Right lobe of liver (tissue), 6 donors: ENCODE data around the gene EIF4G3. TPM values are rescaled to one million over a fixed set of nuclear protein-coding genes. Genes with fewer than 3 reads are reported as not detected.

Source experiments
- ATAC-seq, 4 donors: fragments of 200-7000 bp; cut with Tn5 transposase; one replicate each; pipeline ENCODE4 v1.9.1; 2020; ENCODE audit warnings: mild to moderate bottlenecking in 4 of 4, moderate library complexity in 4 of 4
- DNase-seq, 3 donors: peaks; one replicate each; pipeline ENCODE4 v3.0.0-alpha.2; 2020
- H3K27ac ChIP-seq, 3 donors: fragments of 200-600 bp; one replicate each; pipeline ENCODE4 v1.8.0; 2022
- H3K27me3 ChIP-seq, 2 donors: fragments of 200-600 bp; one replicate each; pipeline ENCODE4 v1.8.0; 2022
- H3K36me3 ChIP-seq, 4 donors: fragments of 200-600 bp; sonication (generic) in 1 of 4; one replicate each; pipeline versions ENCODE4 v1.5.1 to v1.8.0; 2017 to 2022; ENCODE audit warnings: control low read depth in 1 of 4
- H3K4me1 ChIP-seq, 4 donors: fragments of 200-600 bp; sonication (generic) in 1 of 4; one replicate each; pipeline versions ENCODE4 v1.5.1 to v1.8.0; 2017 to 2022; ENCODE audit warnings: control low read depth in 1 of 4
- H3K4me3 ChIP-seq, 3 donors: fragments of 200-600 bp; one replicate each; pipeline ENCODE4 v1.8.0; 2022
- H3K9me3 ChIP-seq, 4 donors: fragments of 200-600 bp; sonication (generic) in 1 of 4; one replicate each; pipeline versions ENCODE4 v1.5.1 to v1.8.0; 2017 to 2022; ENCODE audit warnings: control low read depth in 1 of 4
- CTCF ChIP-seq, 4 donors: fragments of 200-600 bp in 3 of 4; fragments of 450-650 bp in 1 of 4; IDR thresholded peaks; one replicate each; pipeline versions ENCODE4 v1.5.1 to v1.8.0; 2016 to 2022; ENCODE audit warnings: antibody characterized with exemption in 4 of 4, mild to moderate bottlenecking in 2 of 4
- POLR2A ChIP-seq: fragments of 450-650 bp; IDR thresholded peaks from one replicate; pipeline ENCODE4 v1.6.1; 2017; ENCODE audit warnings: antibody characterized with exemption, mild to moderate bottlenecking
- WGBS: methylation state at CpG from one replicate; pipeline ENCODE4 v1.1.6; 2018; ENCODE audit warnings: low coverage, low lambda C conversion rate; ENCODE audit not compliant: insufficient coverage; ENCODE audit errors: missing lambda C conversion rate; 5-methylcytosine and 5-hydroxymethylcytosine counted together
- intact Hi-C, 2 donors: fragments of 100-400 bp; cut with DNase I; formaldehyde crosslinking; loops; one replicate each; pipeline versions ENCODE4 v1.11.2 to v1.14.1; 2022
- total RNA-seq, 6 experiments: library from RNA; depleted of rRNA in 2 of 6; stranded (reverse); fragments of >200 nt in 2 of 6; fragmentation: NEBNext Ultra II Directional in 3 of 6; extraction: Animal tissue kit (Norgen Biotek cat#: 25700) in 3 of 6; gene quantifications; one replicate each; pipeline versions ENCODE4 v1.1.0 to v1.2.4, GENCODE V29; 2016 to 2023
- donor health status: DM: no; HTN: yes; CAD: no.
- donor health status: DM: no; HTN: no; CAD: no.
- donor health status: DM: no; HTN: no; CAD: no.
- donor health status: DM: no; HTN: yes; CAD: no.
- donor health status: DM: no; HTN: yes; CAD: no.

EIF4G3 gene
- total RNA-seq, 6 experiments from 2014 or later = 14.4 to 29.9 (median 23.5) TPM

GRCh38 chr1:21106709-21107108 lies 70.0 kb downstream of the EIF4G3 start:
- Histone ChIP-seq H3K27ac (no peak overlapping the region), H3K27me3 (no peaks in the 10 kb centered on the region), H3K4me1 (peaks cover 0 to 2% (median 0%) of the 10 kb centered on the region in 4 donors), H3K36me3 (no peaks in the 10 kb centered on the region), H3K9me3 (no peaks in the 10 kb centered on the region), H3K4me3 (no peak overlapping the region)
- TF ChIP-seq CTCF (IDR thresholded peaks at IDR 0.05) (no peak), POLR2A (no peak)
- 74% methylated on average over 2 of the region's 2 CpGs for WGBS
- DNase-seq = no peak
- intact Hi-C loops = no loop called here
- ATAC-seq = no peak

GRCh38 chr1:21106238-21106637 lies 70.5 kb downstream of the EIF4G3 start:
- intact Hi-C loops = no loop called here
- H3K27me3 ChIP-seq = no peaks in the 10 kb centered on the region
- no peak overlapping the region for H3K4me3 ChIP-seq
- H3K27ac ChIP-seq = no peak overlapping the region
- ATAC-seq (no peak), DNase-seq (no peak)
- no peaks in the 10 kb centered on the region for H3K4me1 ChIP-seq
- TF ChIP-seq CTCF (IDR thresholded peaks at IDR 0.05) = no peak
- no peak for TF ChIP-seq POLR2A
- no peaks in the 10 kb centered on the region for H3K9me3 ChIP-seq
- no peaks in the 10 kb centered on the region for H3K36me3 ChIP-seq
- 86% methylated on average over 2 of the region's 2 CpGs for WGBS

- TF ChIP-seq POLR2A (no peak), CTCF (IDR thresholded peaks at IDR 0.05) (no peak)
- Histone ChIP-seq H3K4me3 (no peak overlapping the region), H3K27ac (no peak overlapping the region), H3K9me3 (no peaks in the 10 kb centered on the region), H3K36me3 (no peaks in the 10 kb centered on the region), H3K4me1 (no peaks in the 10 kb centered on the region), H3K27me3 (no peaks in the 10 kb centered on the region)
- 82% methylated on average over 3 of the region's 4 CpGs for WGBS
- ATAC-seq (no peak), DNase-seq (no peak)
- intact Hi-C loops = no loop called here
These were observed 70.9 kb downstream of the EIF4G3 start for GRCh38 chr1:21105807-21106206.

GRCh38 chr1:21104683-21105082 lies 72.0 kb downstream of the EIF4G3 start:
- H3K27ac ChIP-seq = no peak overlapping the region
- TF ChIP-seq POLR2A (no peak), CTCF (IDR thresholded peaks at IDR 0.05) (no peak)
- H3K4me3 ChIP-seq = no peak overlapping the region
- WGBS = 91% methylated on average over 3 of the region's 3 CpGs
- intact Hi-C loops = no loop called here
- peaks cover 0 to 6% (median 0%) of the 10 kb centered on the region in 4 donors for H3K4me1 ChIP-seq
- ATAC-seq (no peak), DNase-seq (no peak)
- H3K36me3 ChIP-seq = no peaks in the 10 kb centered on the region
- H3K27me3 ChIP-seq = no peaks in the 10 kb centered on the region
- H3K9me3 ChIP-seq = no peaks in the 10 kb centered on the region

GRCh38 chr1:21100481-21100921 lies 76.2 kb downstream of the EIF4G3 start:
- Histone ChIP-seq H3K27ac (no peak overlapping the region), H3K36me3 (no peaks in the 10 kb centered on the region), H3K27me3 (no peaks in the 10 kb centered on the region), H3K9me3 (no peaks in the 10 kb centered on the region), H3K4me1 (peaks cover 0 to 6% (median 0%) of the 10 kb centered on the region in 4 donors), H3K4me3 (no peak overlapping the region)
- DNase-seq (no peak), ATAC-seq (peak; percentile 34 to 76 (median 72))
- WGBS = 30% methylated on average over 5 of the region's 5 CpGs
- TF ChIP-seq POLR2A (no peak), CTCF (IDR thresholded peaks at IDR 0.05) (no peak)
- intact Hi-C loops = no loop called here
